ENCODE measurements around the gene TCP11L2. TPM values are rescaled to one million over a fixed set of nuclear protein-coding genes. Genes with fewer than 3 reads are reported as not detected.
"Not testable (repeated sequence)": the region's sequence is repeated elsewhere in the genome, so short reads cannot be mapped to it uniquely, and the experiment has no call there.

TCP11L2 gene
- total RNA-seq, 1 experiment from 2014 or later = 13.4 TPM

DNA sequence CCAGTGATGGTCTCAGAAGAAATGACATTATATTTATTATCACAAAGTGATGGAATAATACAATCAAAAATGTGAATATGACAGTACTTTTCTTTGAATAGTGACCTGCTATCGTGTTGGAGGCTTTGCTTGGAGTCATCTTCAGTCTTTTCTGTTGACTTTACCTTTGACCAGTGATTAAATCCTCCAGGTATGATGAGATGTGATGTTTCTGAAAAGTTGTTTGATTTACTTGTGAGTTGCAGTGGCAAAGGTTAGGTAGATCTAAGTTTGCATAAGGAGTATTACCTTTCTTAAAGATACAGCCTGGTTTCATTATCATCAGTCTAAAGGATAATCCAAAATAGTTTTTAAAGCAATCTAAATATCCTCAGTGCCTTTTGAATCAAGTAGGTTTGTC lies 4.6 kb downstream of the TCP11L2 start:
- DNase-seq (ENCODE audit: low spot score) = no peak

DNA sequence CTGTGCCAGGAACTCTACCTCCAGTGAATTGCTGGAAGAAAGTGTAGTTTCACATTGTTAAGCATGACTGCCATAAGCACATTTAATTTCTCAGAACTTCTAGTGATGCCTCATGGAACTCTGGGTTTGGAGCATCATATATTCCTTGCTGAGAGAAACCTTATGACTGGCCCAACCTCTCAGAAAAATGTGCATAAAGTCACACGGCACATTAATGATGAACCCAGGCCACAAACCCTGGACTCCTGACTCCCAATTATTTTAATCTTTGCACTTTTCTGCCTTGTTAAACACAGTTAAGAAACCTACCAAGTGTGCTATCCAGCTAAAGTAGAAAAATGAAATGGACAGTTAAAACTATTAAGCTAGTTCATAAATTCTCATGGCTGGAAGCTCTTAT lies 5.6 kb downstream of the TCP11L2 start:
- no peak for DNase-seq (ENCODE audit: low spot score)

DNA sequence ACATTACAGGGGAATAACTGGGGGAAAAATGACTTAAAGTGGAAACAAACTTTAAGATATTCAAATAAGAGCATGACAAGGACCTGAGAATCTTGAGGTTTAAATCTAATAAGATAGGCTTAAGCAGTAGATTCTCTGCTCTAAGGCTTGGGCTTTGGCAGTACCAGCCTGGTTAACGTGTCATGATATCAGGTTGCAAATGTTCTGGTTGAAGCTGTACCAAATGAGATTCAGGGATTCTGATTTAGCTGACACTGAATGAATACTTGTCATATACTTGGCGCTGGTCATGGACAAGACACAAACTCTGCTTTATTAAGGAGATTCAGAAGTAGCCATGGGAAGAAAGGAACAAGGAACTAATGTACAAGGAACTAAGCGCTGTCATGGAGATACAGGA lies 6.1 kb downstream of the TCP11L2 start:
- DNase-seq (ENCODE audit: low spot score) = no peak

DNA sequence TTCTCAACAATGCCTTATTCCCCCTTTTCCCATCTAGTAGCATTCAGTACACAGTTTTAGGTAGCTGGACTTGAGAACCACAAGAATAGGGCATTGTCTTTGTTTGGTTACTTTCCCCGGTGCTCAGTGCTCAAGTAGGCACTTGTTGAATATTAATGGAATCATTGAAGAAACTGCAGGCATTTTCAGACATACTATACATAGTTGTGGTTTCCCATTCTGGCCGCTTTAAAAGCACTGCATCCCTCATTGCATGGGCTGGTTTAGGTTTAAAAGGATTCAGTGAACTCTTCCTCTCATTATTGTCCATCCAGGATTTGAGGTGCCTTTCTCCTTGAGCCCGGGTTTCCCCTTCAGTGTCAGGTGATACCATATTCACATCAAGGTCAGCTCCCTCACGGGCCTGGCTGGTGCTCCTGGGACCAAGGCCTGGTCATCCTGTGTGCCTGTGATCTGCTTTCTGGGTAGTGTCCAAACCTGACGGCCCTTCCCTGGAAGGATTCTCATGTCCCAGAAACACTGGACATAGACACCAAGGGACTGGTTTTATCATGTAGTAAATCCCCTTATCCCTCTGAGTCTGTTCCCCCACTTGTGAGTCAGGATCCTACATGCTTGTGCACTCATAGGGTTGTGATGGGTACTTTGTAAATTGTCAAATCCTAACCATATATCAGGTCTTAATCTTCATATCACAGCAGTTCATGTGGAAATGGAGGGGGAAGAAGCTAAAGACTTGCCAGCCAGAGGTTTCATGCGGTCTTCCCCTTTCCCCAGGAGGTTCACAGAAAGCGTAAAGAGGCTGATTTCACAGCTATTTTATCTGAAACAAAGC lies 7.4 kb downstream of the TCP11L2 start:
- DNase-seq (ENCODE audit: low spot score) = peak; percentile 20

DNA sequence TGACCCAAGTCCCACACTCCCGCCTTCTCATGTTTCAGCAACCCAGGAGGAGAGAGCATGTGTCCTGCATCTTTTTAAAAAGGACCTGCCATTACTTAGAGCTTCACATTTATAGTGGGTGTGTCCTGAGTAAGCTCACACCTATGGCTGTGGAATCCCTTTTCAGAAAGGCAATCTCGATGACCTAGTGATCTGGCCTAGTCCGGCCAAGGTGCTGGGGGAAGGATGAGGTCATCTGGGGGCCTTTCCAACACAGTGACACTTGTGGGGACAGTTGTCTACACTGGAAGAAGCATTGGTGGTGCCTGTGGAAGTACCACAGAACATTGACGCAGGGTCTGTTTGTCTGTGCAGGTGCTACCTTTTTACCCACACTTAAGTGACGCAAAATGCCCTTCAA lies 8.2 kb downstream of the TCP11L2 start:
- no peak for DNase-seq (ENCODE audit: low spot score)

DNA sequence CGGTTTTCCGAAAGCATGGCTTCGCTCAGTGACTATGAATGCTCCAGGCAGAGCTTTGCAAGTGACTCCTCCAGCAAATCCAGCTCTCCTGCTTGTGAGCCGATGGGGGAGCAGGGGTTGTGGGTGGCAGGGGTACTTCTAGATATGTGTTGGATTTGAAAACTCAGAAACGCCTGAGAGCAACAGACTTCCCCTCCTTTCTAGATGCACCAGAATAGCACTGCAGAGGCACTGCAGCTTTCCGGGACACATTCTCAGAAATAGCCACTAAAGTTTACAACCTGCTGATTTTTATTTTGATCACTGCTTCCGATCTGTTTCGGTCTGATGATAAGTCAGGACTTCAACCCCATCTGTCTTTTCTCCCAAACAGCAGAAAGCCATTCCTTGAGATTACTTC lies 8.6 kb downstream of the TCP11L2 start:
- DNase-seq (ENCODE audit: low spot score) = no peak

DNA sequence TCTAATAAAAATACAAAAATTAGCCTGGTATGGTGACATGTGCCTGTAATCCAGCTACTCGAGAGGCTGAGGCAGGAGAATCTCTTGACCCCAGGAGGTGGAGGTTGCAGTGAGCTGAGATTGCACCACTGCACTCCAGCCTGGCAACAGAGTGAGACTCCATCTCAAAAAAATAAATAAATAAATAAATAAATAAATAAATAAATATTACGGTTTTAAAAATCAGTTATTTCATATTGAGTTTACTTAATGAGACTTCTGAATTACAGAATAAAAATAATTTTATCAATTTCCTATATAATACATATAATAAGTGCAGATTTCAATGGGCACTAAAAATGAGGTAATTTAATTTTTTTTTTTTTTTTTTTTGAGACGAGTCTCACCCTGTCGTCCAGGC lies 10.9 kb downstream of the TCP11L2 start:
- DNase-seq (ENCODE audit: low spot score) = not testable (repeated sequence)

DNA sequence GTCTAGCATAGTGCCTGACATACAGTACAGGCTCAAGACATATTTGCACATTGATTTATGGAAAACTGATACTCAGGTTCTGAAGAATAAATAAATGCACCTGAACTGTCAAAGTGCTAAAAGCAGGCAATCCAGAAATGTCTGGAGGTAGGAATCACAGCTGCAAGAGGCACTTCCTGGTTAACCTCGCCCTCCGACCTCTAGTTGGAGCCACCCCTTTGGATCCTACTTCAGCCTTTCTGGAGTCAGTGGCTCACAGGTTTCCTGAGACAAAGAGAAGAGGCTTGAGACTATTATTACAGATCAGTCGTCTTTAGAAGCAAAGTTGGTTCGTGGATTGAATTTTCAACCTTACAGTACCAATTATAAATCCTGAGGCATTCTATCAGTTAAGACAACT lies 13.0 kb downstream of the TCP11L2 start:
- DNase-seq (ENCODE audit: low spot score) = no peak

DNA sequence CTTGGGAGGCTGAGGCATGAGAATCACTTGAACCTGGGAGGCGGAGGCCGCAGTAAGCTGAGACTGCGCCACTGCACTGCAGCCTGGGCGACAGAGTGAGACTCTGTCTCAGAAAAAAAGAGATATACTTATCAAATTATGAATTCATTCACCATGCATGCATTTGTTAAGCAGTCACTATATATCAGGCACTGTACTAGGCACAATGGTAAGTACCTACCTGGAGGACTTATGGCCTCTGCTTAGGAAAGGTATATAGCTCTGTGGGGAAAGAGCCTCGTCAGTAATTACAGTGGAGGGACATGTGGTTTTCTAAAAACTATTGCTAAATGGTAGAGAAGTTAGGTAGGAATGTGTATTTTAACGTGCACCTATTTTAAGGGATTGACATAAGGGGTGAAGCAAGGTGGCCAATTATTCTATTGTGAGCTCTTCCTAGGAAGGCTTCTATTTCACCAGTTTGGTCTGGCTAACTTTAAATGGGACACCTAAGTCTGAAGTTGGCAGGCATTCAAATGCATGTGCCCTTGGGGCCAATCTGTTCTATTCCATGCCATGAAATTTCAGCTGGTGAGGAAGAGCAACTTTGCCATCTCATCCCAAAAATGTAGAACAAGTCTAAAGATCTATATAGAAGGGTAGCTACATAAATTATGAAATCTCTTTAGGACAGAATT lies 15.0 kb downstream of the TCP11L2 start:
- DNase-seq (ENCODE audit: low spot score) = no peak

DNA sequence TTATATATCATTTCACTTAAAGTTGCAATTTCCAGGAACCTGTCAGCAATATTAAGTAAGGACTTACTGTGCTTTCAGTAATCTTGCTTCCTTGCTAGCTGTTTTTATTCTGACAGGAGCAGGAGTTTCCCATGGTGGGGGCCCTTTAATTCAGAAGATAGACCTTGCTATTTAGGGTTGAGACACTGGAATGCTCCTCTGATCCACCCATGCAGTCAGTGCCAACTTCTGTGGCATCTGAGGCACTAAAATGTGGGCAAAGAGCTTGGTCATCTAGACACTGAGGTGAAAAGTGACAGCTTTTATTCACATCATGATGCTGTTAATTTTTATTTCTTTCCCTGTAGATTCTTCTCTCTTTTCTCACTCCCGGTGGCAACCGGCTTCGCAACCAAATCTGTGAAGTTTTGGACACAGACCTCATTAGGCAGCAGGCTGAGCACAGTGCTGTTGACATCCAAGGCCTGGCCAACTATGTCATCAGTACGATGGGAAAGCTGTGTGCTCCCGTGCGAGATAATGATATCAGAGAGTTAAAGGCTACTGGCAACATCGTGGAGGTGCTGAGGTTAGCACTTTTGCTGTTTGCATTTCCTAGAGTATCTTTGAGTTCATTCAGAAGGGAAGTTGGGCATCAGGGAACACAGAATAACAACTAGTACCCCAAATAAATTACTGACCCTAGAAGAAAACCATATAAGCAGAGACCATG lies 18.8 kb downstream of the TCP11L2 start:
- DNase-seq (ENCODE audit: low spot score) = no peak

DNA sequence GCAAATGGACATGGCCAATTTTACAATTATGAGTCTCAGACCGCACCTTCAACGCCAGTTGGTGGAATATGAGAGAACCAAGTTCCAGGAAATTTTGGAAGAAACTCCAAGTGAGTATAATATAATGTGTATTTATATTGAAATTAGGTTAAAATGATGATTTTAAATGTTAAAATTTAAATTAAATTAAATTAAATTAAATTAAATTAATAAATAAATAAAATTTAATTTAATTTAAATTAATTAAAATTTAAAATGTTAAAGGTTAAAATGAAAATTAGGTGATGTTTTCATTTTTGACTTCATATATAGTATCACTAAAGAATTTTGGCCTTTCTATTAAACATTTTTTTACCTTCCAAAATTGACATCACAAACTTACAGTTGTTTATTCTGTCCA lies 21.0 kb downstream of the TCP11L2 start:
- DNase-seq (ENCODE audit: low spot score) = no peak

DNA sequence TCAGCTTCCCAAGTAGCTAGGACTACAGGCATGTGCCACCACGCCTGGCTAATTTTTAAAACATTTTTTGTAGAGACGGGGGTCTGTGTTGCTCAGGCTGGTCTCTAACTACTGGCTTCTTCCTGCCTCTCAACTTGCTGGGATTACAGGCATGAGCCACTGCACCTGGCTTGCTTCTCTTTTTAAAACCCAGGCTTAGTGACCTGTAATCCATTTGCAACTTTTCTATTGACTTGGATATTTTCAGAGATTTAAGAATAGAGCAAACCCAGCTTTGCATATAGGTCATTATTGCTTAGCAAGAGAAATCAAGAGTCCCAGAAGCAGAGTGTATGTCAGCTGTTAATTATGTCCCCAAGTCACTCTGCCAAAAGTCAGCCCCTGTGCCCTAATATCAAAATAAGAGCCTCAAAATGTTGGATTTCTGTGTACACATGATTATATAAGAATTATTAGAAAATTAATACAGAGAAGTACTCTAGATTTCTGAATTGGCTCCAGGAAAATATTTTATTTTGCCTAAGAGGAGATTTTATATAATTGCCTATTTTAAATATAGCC lies 24.9 kb downstream of the TCP11L2 start:
- DNase-seq (ENCODE audit: low spot score) = no peak

DNA sequence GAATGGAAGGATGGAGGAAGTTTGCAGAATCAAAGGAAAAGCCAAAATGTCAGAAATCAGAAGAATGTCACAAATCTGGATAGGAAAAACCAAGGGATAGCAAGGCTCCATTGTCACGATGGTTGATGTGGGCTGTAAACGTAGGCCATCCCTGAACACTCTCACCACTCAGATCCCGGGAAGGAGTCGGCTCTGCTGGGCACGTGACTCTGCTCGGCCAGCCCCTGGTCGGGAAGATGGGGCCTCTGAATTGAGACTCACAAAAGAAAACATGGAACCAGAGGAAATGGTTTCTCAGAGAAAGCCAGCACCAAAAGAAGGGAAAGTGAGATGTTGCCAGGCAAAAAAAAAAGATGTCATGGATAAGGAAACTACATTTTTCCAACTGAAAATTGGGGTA lies 26.2 kb downstream of the TCP11L2 start:
- DNase-seq (ENCODE audit: low spot score) = no peak

DNA sequence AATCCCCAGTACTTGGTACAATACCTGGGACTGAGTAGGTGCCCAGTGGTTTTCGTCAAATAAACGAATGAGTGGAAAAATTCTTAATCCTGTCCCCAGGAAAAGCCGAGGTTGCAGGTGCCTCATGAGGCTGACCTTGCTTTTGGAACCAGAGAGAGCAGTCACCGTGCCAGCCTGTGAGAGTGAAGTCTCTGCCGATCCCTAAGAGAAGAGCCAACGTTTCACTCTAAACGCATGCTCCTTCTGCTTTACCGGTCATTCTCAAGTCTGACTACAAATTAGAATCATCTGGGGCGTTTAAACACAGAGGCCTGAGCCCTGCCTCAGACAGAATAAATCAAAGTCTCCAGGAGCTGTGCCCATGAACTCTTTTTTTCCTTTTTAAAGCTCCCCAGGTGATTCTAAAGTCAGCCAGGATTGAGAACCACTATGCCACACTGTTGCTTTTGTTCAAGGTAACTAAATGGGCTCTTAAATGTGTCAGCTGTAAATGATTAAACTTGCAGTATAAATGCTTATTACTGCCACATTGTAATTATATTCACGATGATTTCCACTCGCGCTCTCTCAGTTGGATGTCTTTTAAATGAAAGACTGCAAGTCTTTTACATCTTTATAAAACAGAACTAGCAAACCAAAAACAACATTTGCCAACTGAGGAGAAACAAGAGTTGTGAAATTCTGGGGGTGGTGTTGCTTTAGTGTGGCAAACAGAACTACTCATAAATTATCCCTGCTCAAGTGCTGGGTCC lies 26.9 kb downstream of the TCP11L2 start:
- no peak for DNase-seq (ENCODE audit: low spot score)

DNA sequence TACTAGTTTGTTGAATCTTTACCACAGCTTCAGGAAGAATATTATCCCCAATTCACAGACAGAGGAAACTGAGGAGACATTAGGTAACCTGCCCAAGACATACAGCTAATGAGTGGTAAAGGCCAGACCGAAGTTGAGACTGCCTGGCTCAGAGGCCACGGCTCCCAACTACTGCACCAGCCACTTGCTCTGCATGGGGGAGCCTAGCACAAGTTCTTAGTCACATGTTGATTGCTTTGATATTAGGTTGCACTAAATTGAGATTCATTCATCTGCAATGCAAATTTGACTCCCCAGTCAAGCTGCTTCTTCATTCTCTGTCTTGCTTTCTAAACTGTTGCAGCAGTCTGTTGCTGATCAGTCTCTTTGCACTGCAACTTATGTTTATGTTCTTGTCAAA lies 29.1 kb downstream of the TCP11L2 start:
- DNase-seq (ENCODE audit: low spot score) = no peak

DNA sequence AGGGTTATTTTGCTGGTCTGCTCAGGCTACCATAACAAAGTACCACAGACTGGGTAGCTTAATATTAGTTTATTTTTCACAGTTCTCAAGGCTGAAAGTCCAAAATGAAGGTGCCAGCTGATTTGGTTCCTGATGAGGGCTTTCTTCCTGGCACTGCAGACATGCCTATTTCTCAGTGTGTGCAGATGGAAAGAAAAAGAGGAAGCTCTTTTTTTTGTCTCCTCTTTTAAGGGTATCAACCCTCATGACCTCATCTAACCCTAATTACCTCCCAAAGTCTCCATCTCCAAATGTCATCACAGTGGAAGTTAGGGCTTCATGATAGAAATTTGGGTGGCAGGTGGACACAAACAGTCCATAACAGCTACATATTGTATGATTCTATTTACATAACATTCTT lies 30.0 kb downstream of the TCP11L2 start:
- no peak for DNase-seq (ENCODE audit: low spot score)

DNA sequence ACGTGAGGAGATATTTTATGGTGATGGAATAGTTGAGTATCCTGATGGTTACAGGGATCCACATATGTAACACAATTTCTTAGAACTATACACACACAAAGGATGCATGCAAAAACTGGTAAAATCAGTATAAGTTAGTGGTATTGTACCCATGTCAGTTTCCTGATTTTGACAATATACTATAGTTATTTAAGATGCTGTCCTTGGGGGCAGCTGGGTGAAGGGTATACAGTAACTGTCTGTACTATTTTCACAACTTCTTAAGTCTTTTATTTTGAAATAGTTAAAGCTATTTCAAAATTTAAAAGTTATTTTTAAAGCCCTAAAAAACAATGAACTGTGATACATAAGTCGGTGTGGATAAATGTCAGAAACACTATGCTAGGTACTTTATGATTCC lies 30.5 kb downstream of the TCP11L2 start:
- DNase-seq (ENCODE audit: low spot score) = no peak

DNA sequence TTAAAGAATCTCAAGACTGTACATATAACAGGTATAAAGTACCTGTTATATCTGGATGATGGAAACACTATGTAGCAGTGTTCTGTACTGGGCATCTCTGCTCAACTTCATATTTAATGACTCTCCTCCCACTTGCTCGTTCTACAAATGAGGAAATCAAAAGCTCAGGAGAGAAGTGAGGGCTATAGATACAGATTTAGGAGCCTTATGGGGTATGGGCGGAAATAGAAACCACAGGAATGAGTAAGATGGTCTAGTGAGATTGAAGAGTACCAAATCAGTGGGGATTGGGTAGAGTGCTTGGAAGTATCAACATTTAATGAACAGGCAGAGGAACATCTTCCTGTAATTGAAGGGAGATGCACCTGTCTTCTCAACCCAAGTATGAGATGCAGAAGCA lies 31.2 kb downstream of the TCP11L2 start:
- DNase-seq (ENCODE audit: low spot score) = no peak

DNA sequence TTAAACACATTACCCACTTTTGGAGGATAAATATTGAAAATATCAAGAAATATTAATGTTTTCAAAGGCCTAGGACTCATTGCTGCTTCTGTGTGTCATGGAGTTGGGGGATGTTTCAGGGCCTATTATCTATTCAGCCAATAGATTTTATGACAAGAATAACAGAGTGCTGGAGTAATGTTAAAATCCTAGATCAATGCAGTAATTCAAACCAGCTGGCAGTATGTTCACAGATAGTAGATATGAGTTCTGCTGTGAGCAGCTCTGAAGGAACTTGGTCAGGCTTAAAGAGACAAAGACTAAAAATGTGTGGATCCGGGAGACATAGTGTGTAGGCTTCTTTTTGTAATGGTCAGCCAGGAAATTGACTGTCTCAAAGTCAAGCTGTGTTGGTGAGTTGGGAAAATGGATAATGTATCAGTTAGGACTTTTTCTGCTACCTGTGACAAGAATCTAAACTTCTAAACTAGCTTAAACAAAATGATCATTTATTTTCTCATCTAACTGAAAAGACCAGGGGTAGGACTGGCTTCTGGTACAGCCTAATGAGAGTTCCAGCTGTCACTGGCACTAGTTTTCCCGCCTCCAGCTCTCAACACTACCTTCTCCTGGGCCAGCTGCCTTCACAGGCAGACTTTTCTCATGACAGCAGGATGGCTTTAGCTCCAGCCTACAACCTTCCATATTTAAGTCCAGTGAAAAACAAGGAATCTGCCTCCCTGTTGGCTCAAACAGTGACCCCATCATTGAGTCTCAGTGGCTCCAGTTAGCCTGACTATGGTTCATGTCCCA lies 38.7 kb downstream of the TCP11L2 start:
- no peak for DNase-seq (ENCODE audit: low spot score)

DNA sequence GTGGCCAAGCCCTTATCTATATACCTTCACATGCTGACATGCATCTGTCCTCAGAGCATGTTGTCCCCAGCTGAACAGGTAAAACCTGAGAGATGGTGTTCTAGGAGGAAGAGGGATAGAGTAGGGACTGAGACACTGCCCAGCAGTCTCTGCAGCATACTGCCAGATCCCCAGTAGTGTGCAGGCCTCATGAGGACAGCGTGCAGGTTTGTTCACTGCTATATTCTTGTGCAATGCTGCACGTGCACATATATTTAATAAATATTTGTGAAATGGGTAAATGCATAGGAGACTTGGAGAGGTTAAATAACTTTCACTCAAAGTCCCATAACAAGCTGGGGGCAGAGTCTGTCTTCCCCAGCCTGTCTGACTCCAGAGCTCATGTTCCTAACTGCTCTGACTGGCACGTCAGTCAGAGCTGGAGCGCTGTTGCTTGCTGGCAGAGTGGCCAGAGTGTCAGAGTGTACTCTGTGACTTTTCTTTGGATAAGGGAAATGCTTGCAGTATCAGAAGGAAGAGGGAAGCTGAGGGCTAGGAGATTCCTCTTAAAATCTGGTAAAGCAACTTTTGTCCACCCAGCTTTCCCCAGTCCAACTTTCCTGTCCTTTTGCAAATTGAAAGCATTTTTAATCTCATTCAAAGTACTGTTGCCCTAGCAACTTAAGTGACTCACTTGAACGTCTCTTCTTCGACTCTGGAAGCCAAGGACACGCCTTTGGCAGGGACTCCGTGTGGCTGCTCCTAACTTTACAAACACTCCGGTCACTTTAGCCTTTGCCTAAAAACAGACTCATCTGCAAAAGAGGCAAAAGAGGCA lies 40.1 kb downstream of the TCP11L2 start:
- DNase-seq (ENCODE audit: low spot score) = peak; percentile 31
